HepG2 (cell line): ENCODE results near the gene HEATR1. TPM values are rescaled to one million over a fixed set of nuclear protein-coding genes. Genes with fewer than 3 reads are reported as not detected.

Experiments
- CENPX ChIP-seq: sonication (generic); formaldehyde crosslinking; IDR thresholded peaks from 2 replicates; pipeline ENCODE4 v1.9.0; 2021; ENCODE audit warnings: mild to moderate bottlenecking, missing genetic modification reagents, moderate library complexity
- FOSL2 ChIP-seq: sonication (generic); formaldehyde crosslinking; IDR thresholded peaks from 2 replicates; pipeline ENCODE4 v1.4.0; 2020; ENCODE audit warnings: missing genetic modification reagents
- HMG20A ChIP-seq: IDR thresholded peaks from 2 replicates; pipeline ENCODE4 v1.6.1; 2016; ENCODE audit warnings: borderline replicate concordance
- MED13 ChIP-seq: sonication (generic); formaldehyde crosslinking; IDR thresholded peaks from 2 replicates; pipeline ENCODE4 v1.5.0; 2020; ENCODE audit warnings: missing genetic modification reagents
- NFRKB ChIP-seq: fragments of 450-650 bp; IDR thresholded peaks from 2 replicates; pipeline ENCODE4 v1.6.1; 2017
- NR2C2 ChIP-seq: sonication (generic); formaldehyde crosslinking; IDR thresholded peaks from 2 replicates; pipeline ENCODE4 v1.4.0; 2020; ENCODE audit warnings: missing genetic modification reagents, mild to moderate bottlenecking, moderate library complexity, borderline replicate concordance
- SNAPC4 ChIP-seq: sonication (generic); formaldehyde crosslinking; IDR thresholded peaks from 2 replicates; pipeline ENCODE4 v1.4.0; 2020; ENCODE audit warnings: mild to moderate bottlenecking, missing genetic modification reagents
- SRSF9 ChIP-seq: fragments of 200-400 bp; formaldehyde crosslinking; IDR thresholded peaks from 2 replicates; pipeline ENCODE4 v1.6.1; 2018; ENCODE audit warnings: borderline replicate concordance, mild to moderate bottlenecking, low read depth, low read length; ENCODE audit not compliant: insufficient read depth, poor library complexity, severe bottlenecking
- ZNF12 ChIP-seq: sonication (generic); formaldehyde crosslinking; IDR thresholded peaks from 2 replicates; pipeline ENCODE4 v1.5.0; 2020; ENCODE audit warnings: missing genetic modification reagents
- ZNF264 ChIP-seq: sonication (generic); formaldehyde crosslinking; IDR thresholded peaks from 2 replicates; pipeline ENCODE4 v1.4.0; 2020; ENCODE audit warnings: missing genetic modification reagents
- ZNF33A ChIP-seq: sonication (generic); formaldehyde crosslinking; IDR thresholded peaks from 2 replicates; pipeline ENCODE4 v1.5.1; 2020; ENCODE audit warnings: missing genetic modification reagents, mild to moderate bottlenecking, moderate library complexity, borderline replicate concordance
- ZNF44 ChIP-seq: sonication (generic); formaldehyde crosslinking; IDR thresholded peaks from 2 replicates; pipeline ENCODE4 v1.5.1; 2020; ENCODE audit warnings: mild to moderate bottlenecking, missing genetic modification reagents
- ZNF616 ChIP-seq: sonication (generic); formaldehyde crosslinking; IDR thresholded peaks from 2 replicates; pipeline ENCODE4 v1.5.0; 2020; ENCODE audit warnings: low read depth, mild to moderate bottlenecking, missing genetic modification reagents
- ZNF691 ChIP-seq: sonication (generic); formaldehyde crosslinking; IDR thresholded peaks from 2 replicates; pipeline ENCODE4 v1.4.0; 2020; ENCODE audit warnings: missing genetic modification reagents, low read depth, mild to moderate bottlenecking, borderline replicate concordance
- ZNF746 ChIP-seq: sonication (generic); formaldehyde crosslinking; IDR thresholded peaks from 2 replicates; pipeline ENCODE4 v1.8.0; 2022; ENCODE audit warnings: mild to moderate bottlenecking, missing genetic modification reagents
- ZSCAN29 ChIP-seq: sonication (generic); formaldehyde crosslinking; conservative IDR thresholded peaks from 2 replicates; pipeline ENCODE4 v1.4.0; 2020; ENCODE audit warnings: mild to moderate bottlenecking, missing genetic modification reagents
- ZXDC ChIP-seq: sonication (generic); formaldehyde crosslinking; IDR thresholded peaks from 2 replicates; pipeline ENCODE4 v1.5.0; 2020; ENCODE audit warnings: mild to moderate bottlenecking, missing genetic modification reagents
- polyA plus RNA-seq, 8 experiments: library from polyadenylated mRNA; depleted of rRNA in 3 of 8; stranded (reverse) in 7 of 8; unstranded in 1 of 8; fragments of >200 nt; fragmentation: Illumina TruSeq in 4 of 8; extraction: Trizol in 4 of 8; gene quantifications; 2 replicates each; pipeline versions ENCODE4 v1.2.1 to v1.2.3, GENCODE V29; 2011 to 2016; ENCODE audit warnings: low read depth in 4 of 8, missing spikeins in 1 of 8, mixed read lengths in 1 of 8; ENCODE audit not compliant: insufficient read depth in 1 of 8
- total RNA-seq, 5 experiments: library from RNA; depleted of rRNA; stranded (reverse); fragments of >200 nt; fragmentation: Illumina TruSeq; extraction: Trizol; gene quantifications; 2 replicates each; pipeline ENCODE4 v1.2.3, GENCODE V29; 2016; ENCODE audit warnings: low read depth in 1 of 5

HEATR1 gene
- total and polyA plus RNA-seq, 2 of the 13 experiments (the other 11 are each of a cell fraction or from before 2014, with no cell fraction given): 10.2 to 45.8 TPM

GRCh38 chr1:236524142-236524894 is 80.0 kb downstream of the HEATR1 start (continued):
- TF ChIP-seq ZNF12 (CRISPR knock-in tag) (no peak), FOSL2 (peak; percentile 71), SNAPC4 (CRISPR knock-in tag) (0 out of 2 replicates have a peak, but pooled peaks have one; percentile 25), MED13 (no peak), NFRKB (no peak), NR2C2 (CRISPR knock-in tag) (no peak), ZSCAN29 (CRISPR knock-in tag) (0 out of 2 replicates have a peak, but pooled peaks have one; percentile 8), SRSF9 (no peak), ZNF746 (no peak), ZNF33A (CRISPR knock-in tag) (no peak), HMG20A (no peak), ZXDC (CRISPR knock-in tag) (no peak), ZNF616 (CRISPR knock-in tag) (no peak), ZNF691 (CRISPR knock-in tag) (no peak; the same call in 1 of the 2 replicates), ZNF44 (no peak), CENPX (CRISPR knock-in tag) (no peak), ZNF264 (CRISPR knock-in tag) (no peak)
